Cardiac fibroblast (primary cell): ENCODE results near the gene PTPRG.

Source experiments
- DNase-seq, 2 donors: peaks; one replicate each; pipeline versions ENCODE4 v3.0.0 to v3.0.0-alpha.2; 2010; ENCODE audit warnings: low read depth in 2 of 2
- H3K4me3 ChIP-seq, 2 donors: replicated peaks in 1 of 2; 1 replicate in 1 of 2; 2 replicates in 1 of 2; pipeline ENCODE4 v1.5.1; 2011; ENCODE audit warnings: low read depth in 2 of 2, low read length in 2 of 2, mild to moderate bottlenecking in 2 of 2, moderate library complexity in 1 of 2
- CTCF ChIP-seq: IDR thresholded peaks from one replicate; pipeline ENCODE4 v1.5.1; 2011; ENCODE audit warnings: low read depth, mild to moderate bottlenecking, low read length, inconsistent platforms

Gene PTPRG

GRCh38 chr3:61729038-61729634 is 167.8 kb downstream of the PTPRG start:
- TF ChIP-seq CTCF = no peak
- no peak overlapping the region for H3K4me3 ChIP-seq
- no peak for DNase-seq

- no peak overlapping the region for H3K4me3 ChIP-seq
- no peak for DNase-seq
- TF ChIP-seq CTCF = no peak
Measured at GRCh38 chr3:61730056-61730455, 168.7 kb downstream of the PTPRG start.

GRCh38 chr3:61730577-61731231 is 169.3 kb downstream of the PTPRG start:
- no peak for TF ChIP-seq CTCF
- no peak overlapping the region for H3K4me3 ChIP-seq
- no peak for DNase-seq

- TF ChIP-seq CTCF = no peak
- no peak for DNase-seq
- H3K4me3 ChIP-seq = no peak overlapping the region
Measured at GRCh38 chr3:61733000-61733399, 171.6 kb downstream of the PTPRG start.

- TF ChIP-seq CTCF = no peak
- DNase-seq = no peak
- no peak overlapping the region for H3K4me3 ChIP-seq
Measured at GRCh38 chr3:61733876-61734275, 172.5 kb downstream of the PTPRG start.

GRCh38 chr3:61734749-61735686 is 173.6 kb downstream of the PTPRG start:
- no peak for DNase-seq
- no peak for TF ChIP-seq CTCF
- H3K4me3 ChIP-seq = no peak overlapping the region
